Stimulated activated CD4-positive, alpha-beta T cell treated with anti-CD3 and anti-CD28 coated beads, TNF-alpha, amount 100 ng/mL, for 1 hour (primary cell): Measurements from ENCODE around the gene CCDC200.
"Not testable (repeated sequence)": the region's sequence is repeated elsewhere in the genome, so short reads cannot be mapped to it uniquely, and the experiment has no call there.

Source experiments
- DNase-seq, 3 donors: peaks; one replicate each; pipeline ENCODE4 v3.0.0-alpha.2; 2020; ENCODE audit warnings: low read depth in 3 of 3, low spot score in 1 of 3

CCDC200 gene

DNA sequence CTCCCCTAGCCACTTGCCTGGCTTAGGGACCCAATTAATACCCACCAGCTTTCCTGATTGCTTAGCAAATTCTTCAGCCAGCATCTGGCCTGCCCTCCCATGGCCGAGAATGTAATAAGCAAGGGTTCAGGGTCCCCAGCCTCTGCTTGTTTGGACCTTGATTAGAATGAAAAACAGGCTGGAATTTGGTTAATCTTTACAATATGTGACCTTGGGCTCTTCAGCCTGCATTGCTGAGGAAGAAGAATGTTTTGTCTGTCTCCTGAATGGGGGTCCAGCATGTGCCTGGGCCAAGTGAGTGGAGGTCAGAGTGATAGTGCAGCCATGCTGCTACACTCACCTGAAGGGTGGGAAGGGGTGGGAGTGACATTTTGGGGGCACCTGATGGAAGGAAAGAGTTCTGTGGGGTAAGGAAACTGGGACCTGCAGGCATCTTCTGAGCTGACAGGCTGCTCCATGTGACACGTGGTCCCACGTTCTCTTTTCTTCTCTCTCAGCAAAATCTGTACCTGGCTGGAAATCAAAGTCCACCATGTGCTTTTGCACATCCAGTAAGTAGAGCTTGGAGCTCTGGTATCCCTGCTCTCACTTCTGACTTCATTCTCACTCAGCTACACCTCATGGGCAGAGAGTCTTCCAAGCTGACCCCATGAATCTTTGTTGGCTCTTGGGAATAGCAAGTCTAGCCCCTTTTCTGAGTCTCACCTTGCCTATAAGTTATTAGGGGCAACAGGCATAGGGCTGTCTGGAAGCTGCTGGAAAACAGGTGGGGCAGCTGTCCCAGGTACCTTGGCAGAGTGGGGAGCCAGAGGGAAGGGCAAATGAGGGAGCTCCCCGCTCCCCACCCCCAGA, 11.4 kb downstream of the CCDC200 start:
- no peak for DNase-seq

GRCh38 chr17:43216369-43216761, 12.1 kb downstream of the CCDC200 start:
- DNase-seq = no peak

DNA sequence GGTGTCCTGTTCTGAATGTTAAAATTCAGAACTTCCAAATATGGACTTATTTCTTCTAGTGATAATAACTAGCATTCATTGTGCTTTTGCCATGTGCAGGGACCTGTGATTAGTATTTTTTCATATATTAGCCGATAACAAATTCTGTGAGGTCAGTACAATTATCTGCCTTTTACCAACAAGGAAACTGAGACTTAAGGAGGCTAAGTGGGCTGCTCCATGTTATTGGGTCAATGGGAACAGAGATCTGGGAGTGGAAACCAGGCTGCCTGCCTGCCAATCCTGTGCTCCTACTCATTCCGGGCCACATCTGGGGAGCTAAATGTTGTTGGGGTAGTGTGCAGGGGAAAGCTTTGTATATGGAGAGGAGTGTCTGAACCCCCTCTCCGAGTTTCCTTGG, 13.1 kb downstream of the CCDC200 start:
- no peak for DNase-seq

DNA sequence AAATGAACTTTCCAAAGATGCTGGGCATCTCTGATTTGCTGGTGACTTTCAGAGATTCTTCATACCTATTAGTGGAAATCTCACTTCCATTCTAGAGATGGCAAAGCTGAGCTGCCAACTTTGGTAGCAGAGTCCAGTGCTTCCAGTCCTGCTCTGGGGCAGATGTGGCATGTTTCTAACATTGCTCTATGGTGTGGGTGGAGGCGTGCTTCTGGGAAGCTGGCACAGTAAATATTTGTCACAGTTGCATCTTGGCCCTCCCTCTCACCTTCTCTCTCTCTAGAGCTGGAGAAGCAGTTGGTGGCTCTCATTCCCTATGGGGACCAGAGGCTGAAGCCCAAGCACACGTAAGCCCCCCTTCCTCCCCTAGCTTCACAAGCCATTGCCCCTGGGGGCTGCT, 14.9 kb downstream of the CCDC200 start:
- DNase-seq = no peak

- no peak for DNase-seq
These were observed 15.6 kb downstream of the CCDC200 start for GRCh38 chr17:43212641-43213490.

- DNase-seq = peak; percentile 21 to 55 (median 49)
These were observed 16.7 kb downstream of the CCDC200 start, which contains the start of gene TMEM106A for GRCh38 chr17:43211480-43212402. TMEM106A (plus strand) TSS chr17:43211875; CDS start chr17:43213042, 1,167 bp downstream.

DNA sequence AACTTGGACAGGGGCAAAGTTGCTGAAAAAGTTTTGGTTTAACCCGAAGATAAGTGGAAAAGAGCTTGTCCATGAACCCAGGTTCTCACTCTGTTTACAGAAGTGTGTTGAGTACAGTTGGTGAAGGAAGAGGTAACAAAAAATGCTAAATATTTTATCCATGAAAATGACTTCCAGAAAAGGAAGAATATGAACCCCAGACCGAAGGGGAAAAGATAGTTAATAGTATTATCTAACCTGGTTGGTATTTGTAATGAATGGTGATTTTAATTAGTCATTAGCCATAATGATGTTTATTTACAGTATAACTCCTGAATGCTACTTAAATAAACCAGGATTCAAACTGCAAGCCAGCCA, 17.3 kb downstream of the CCDC200 start:
- DNase-seq = no peak

- no peak for DNase-seq
These were observed 17.8 kb downstream of the CCDC200 start for GRCh38 chr17:43210576-43210975.

DNA sequence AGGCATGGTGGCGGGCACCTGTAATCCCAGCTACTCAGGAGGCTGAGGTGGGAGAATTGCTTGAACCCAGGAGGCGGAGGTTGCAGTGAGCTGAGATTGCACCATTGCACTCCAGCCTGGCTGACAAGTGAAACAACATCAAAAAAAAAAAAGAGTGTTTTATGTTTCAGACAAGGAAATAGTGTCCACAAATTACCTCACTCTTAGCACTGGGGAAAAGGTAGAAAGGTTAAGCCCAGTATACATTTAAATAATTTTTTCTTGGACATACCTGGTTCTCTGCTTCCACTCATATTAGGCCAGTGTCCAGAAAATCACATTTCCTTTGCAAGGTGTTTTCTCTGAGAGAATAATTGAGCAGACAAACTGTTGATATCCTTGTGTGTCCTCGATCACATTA, 25.4 kb downstream of the CCDC200 start:
- DNase-seq = not testable (repeated sequence)

DNA sequence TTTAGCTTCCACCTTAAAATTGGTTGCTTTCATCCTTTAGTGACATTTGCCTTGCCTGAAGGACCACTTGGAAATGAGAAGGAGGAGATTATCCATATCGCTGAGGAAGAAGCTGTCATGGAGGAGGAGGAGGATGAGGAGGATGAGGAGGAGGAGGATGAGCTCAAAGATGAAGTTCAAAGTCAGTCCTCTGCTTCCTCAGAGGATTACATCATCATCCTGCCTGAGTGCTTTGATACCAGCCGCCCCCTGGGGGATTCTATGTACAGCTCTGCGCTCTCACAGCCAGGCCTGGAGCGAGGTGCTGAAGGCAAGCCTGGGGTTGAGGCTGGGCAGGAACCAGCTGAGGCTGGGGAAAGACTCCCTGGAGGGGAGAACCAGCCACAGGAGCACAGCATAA, 28.3 kb downstream of the CCDC200 start:
- no peak for DNase-seq

DNA sequence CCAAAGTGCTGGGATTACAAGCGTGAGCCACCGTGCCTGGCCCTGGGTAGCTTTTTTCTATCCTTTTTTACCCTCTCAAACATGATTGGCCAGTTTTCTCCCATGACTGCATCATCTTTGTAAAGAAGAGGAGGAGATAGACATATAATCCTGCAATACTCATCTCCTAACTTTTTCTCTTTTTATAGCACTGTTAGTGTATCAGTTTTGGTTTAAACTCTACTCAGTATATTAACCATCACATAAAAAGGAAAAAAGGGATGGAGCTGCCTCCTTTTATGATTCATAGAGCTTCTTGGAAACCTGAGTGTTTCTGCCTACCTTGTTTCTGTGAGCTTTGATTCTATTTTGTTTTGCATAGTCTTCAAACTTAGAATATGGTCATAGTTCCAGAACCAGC, 28.8 kb downstream of the CCDC200 start:
- no peak for DNase-seq

DNA sequence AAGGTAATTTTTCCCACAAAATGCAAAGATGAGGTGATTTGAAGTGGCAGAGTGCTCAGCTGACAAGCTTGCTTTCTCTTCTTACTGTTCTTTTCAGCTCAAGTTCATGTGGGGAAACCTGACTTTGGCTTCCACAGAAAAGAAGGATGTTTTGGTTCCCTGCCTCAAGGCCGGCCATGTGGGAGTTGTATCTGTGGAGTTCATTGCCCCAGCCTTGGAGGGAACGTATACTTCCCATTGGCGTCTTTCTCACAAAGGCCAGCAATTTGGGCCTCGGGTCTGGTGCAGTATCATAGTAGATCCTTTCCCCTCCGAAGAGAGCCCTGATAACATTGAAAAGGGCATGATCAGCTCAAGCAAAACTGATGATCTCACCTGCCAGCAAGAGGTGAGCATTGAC, 35.2 kb downstream of the CCDC200 start:
- no peak for DNase-seq

DNA sequence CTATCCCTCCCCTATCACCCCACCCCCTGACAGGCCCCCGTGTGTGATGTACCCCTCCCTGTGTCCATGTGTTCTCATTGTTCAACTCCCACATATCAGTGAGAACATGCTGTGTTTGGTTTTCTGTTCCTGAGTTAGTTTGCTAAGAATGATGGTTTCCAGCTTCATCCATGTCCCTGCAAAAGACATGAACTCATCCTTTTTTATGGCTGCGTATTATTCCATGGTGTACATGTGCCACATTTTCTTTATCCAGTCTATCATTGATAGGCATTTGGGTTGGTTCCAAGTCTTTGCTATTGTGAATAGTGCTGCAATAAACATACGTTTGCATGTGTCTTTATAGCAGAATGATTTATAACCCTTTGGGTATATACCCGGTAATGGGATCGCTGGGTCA, 41.8 kb downstream of the CCDC200 start:
- not testable (repeated sequence) for DNase-seq

DNA sequence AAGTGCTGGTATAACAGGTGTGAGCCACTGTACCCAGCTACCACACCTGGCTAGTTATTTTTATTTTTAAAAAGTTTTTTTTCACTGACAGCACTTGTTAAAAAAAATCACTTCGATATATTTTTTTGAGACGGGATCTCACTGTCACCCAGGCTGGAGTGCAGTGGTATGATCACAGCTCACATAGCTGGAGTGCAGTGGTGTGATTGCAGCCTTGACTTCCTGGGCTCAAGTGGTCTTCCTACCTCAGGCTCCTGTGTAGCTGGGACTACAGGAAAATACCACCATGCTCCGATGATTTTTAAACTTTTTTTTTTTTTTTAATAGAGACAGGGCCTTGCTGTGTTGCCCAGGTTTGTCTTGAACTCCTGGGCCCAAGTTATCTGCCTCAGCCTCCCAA, 44.5 kb downstream of the CCDC200 start:
- no peak for DNase-seq

- DNase-seq = no peak
These were observed 52.3 kb downstream of the CCDC200 start for GRCh38 chr17:43176119-43176570.

GRCh38 chr17:43175213-43176118, 53.0 kb downstream of the CCDC200 start:
- DNase-seq = no peak

GRCh38 chr17:43171586-43172487, 56.6 kb downstream of the CCDC200 start:
- no peak for DNase-seq
